Rectal smooth muscle tissue (tissue), 1 donor: ENCODE measurements around the gene CELA3A.
"Not testable (repeated sequence)": the region's sequence is repeated elsewhere in the genome, so short reads cannot be mapped to it uniquely, and the experiment has no call there.

ENCODE experiments used
- H3K27ac ChIP-seq: one replicate; pipeline ENCODE4 v1.7.0; 2013; ENCODE audit warnings: low read depth, low read length, inconsistent platforms
- H3K27me3 ChIP-seq: one replicate; pipeline ENCODE4 v1.7.0; 2013; ENCODE audit warnings: low read length; ENCODE audit not compliant: control insufficient read depth, insufficient read depth
- H3K36me3 ChIP-seq: one replicate; pipeline ENCODE4 v1.7.0; 2013; ENCODE audit warnings: low read length; ENCODE audit not compliant: control insufficient read depth, insufficient read depth
- H3K4me1 ChIP-seq: one replicate; pipeline ENCODE4 v1.7.0; 2013; ENCODE audit warnings: low read length; ENCODE audit not compliant: control insufficient read depth, insufficient read depth
- H3K4me3 ChIP-seq: one replicate; pipeline ENCODE4 v1.7.0; 2013; ENCODE audit warnings: low read length
- H3K9ac ChIP-seq: one replicate; pipeline ENCODE4 v1.7.0; 2013; ENCODE audit warnings: low read length

CELA3A gene

GRCh38 chr1:22007262-22007661 lies 5.8 kb downstream of the CELA3A start:
- not testable (repeated sequence) for H3K4me1 ChIP-seq, H3K27me3 ChIP-seq, H3K36me3 ChIP-seq, H3K9ac ChIP-seq, H3K4me3 ChIP-seq, H3K27ac ChIP-seq

GRCh38 chr1:22009566-22009965 lies 8.1 kb downstream of the CELA3A start:
- not testable (repeated sequence) for H3K36me3 ChIP-seq, H3K4me3 ChIP-seq, H3K4me1 ChIP-seq, H3K9ac ChIP-seq, H3K27me3 ChIP-seq, H3K27ac ChIP-seq

- H3K9ac ChIP-seq, H3K4me1 ChIP-seq, H3K4me3 ChIP-seq, H3K36me3 ChIP-seq, H3K27ac ChIP-seq, H3K27me3 ChIP-seq: not testable (repeated sequence)
Measured at GRCh38 chr1:22012752-22013151, 11.3 kb downstream of the CELA3A start.

GRCh38 chr1:22014575-22015206 lies 13.2 kb downstream of the CELA3A start:
- not testable (repeated sequence) for H3K27ac ChIP-seq, H3K9ac ChIP-seq, H3K36me3 ChIP-seq, H3K4me1 ChIP-seq, H3K27me3 ChIP-seq, H3K4me3 ChIP-seq

- no peaks in the 10 kb centered on the region for H3K36me3 ChIP-seq
- no peak overlapping the region for H3K4me3 ChIP-seq
- H3K4me1 ChIP-seq, result no peaks in the 10 kb centered on the region
- H3K27me3 ChIP-seq, result no peaks in the 10 kb centered on the region
- no peak overlapping the region for H3K27ac ChIP-seq
- H3K9ac ChIP-seq, result no peak overlapping the region
Measured at GRCh38 chr1:22018583-22019559, 17.4 kb downstream of the CELA3A start.

GRCh38 chr1:22021061-22021460 lies 19.6 kb downstream of the CELA3A start:
- no peaks in the 10 kb centered on the region for H3K27me3 ChIP-seq
- H3K9ac ChIP-seq, result no peak overlapping the region
- peaks cover 5% of the 10 kb centered on the region for H3K4me1 ChIP-seq
- H3K4me3 ChIP-seq, result no peak overlapping the region
- no peak overlapping the region for H3K27ac ChIP-seq
- H3K36me3 ChIP-seq, result no peaks in the 10 kb centered on the region

GRCh38 chr1:22024485-22025367 lies 23.3 kb downstream of the CELA3A start:
- peak overlapping the region; percentile 99 for H3K27ac ChIP-seq
- H3K27me3 ChIP-seq, result no peaks in the 10 kb centered on the region
- H3K4me3 ChIP-seq, result peak overlapping the region; percentile 95
- H3K36me3 ChIP-seq, result no peaks in the 10 kb centered on the region
- H3K9ac ChIP-seq, result peak overlapping the region; percentile 32
- peaks cover 10% of the 10 kb centered on the region for H3K4me1 ChIP-seq

GRCh38 chr1:22025368-22026155 lies 24.1 kb downstream of the CELA3A start:
- Histone ChIP-seq H3K9ac (peak overlapping the region; percentile 98), H3K27ac (peak overlapping the region; percentile 99), H3K4me1 (peaks cover 11% of the 10 kb centered on the region), H3K4me3 (peak overlapping the region; percentile 95), H3K27me3 (no peaks in the 10 kb centered on the region), H3K36me3 (no peaks in the 10 kb centered on the region)

- Histone ChIP-seq H3K36me3 (no peaks in the 10 kb centered on the region), H3K27ac (no peak overlapping the region), H3K9ac (no peak overlapping the region), H3K4me1 (peaks cover 18% of the 10 kb centered on the region), H3K4me3 (no peak overlapping the region), H3K27me3 (no peaks in the 10 kb centered on the region)
Measured at GRCh38 chr1:22026924-22027289, 25.4 kb downstream of the CELA3A start.

GRCh38 chr1:22030057-22030456 lies 28.6 kb downstream of the CELA3A start:
- H3K4me1 ChIP-seq, result peaks cover 14% of the 10 kb centered on the region
- H3K36me3 ChIP-seq, result no peaks in the 10 kb centered on the region
- H3K27ac ChIP-seq, result peak overlapping the region; percentile 73
- no peaks in the 10 kb centered on the region for H3K27me3 ChIP-seq
- no peak overlapping the region for H3K4me3 ChIP-seq
- no peak overlapping the region for H3K9ac ChIP-seq

- Histone ChIP-seq H3K36me3 (no peaks in the 10 kb centered on the region), H3K4me3 (no peak overlapping the region), H3K27ac (peak overlapping the region; percentile 73), H3K4me1 (peaks cover 14% of the 10 kb centered on the region), H3K27me3 (no peaks in the 10 kb centered on the region), H3K9ac (no peak overlapping the region)
Measured at GRCh38 chr1:22030473-22030872, 29.0 kb downstream of the CELA3A start.
